HepG2 (cell line): Measurements from ENCODE around the gene FKBP14. TPM values are rescaled to one million over a fixed set of nuclear protein-coding genes. Genes with fewer than 3 reads are reported as not detected.
A peak's percentile ranks its signal among the peaks of the same experiment; 100 is the strongest.

Experiments
- ATM ChIP-seq: fragments of 450-650 bp; IDR thresholded peaks from 2 replicates; pipeline ENCODE4 v1.7.1; 2017; ENCODE audit warnings: mild to moderate bottlenecking, borderline replicate concordance
- FOXK2 ChIP-seq: fragments of 450-650 bp; IDR thresholded peaks from 2 replicates; pipeline ENCODE4 v1.6.1; 2016
- HNRNPK ChIP-seq: fragments of 200-400 bp; formaldehyde crosslinking; IDR thresholded peaks from 2 replicates; pipeline ENCODE4 v1.6.1; 2018; ENCODE audit warnings: low read length, low read depth, moderate library complexity, mild to moderate bottlenecking; ENCODE audit not compliant: poor library complexity, severe bottlenecking
- MIER2 ChIP-seq: IDR thresholded peaks from 2 replicates; pipeline ENCODE4 v1.6.1; 2016; ENCODE audit warnings: missing biosample characterization, missing genetic modification reagents
- MXI1 ChIP-seq: IDR thresholded peaks from 3 replicates; pipeline ENCODE4 v1.6.1; 2012; ENCODE audit warnings: low read depth, low read length, inconsistent platforms, borderline replicate concordance
- NFIB ChIP-seq: sonication (generic); formaldehyde crosslinking; IDR thresholded peaks from 2 replicates; pipeline ENCODE4 v1.9.0; 2021; ENCODE audit warnings: missing genetic modification reagents, mild to moderate bottlenecking, borderline replicate concordance
- PAF1 ChIP-seq: IDR thresholded peaks from 2 replicates; pipeline ENCODE4 v1.6.1; 2016; ENCODE audit warnings: missing genetic modification reagents, missing compliant biosample characterization
- PCBP1 ChIP-seq: fragments of 200-400 bp; formaldehyde crosslinking; IDR thresholded peaks from 2 replicates; pipeline ENCODE4 v1.6.1; 2017; ENCODE audit warnings: mild to moderate bottlenecking, low read depth, low read length, borderline replicate concordance
- PHF20 ChIP-seq: sonication (generic); formaldehyde crosslinking; IDR thresholded peaks from 2 replicates; pipeline ENCODE4 v1.5.0; 2020; ENCODE audit warnings: mild to moderate bottlenecking, missing genetic modification reagents
- SP1 ChIP-seq, 2 experiments: fragments of 450-650 bp in 1 of 2; sonication (generic) in 1 of 2; formaldehyde crosslinking in 1 of 2; IDR thresholded peaks; 2 replicates each; pipeline versions ENCODE4 v1.4.0 to v1.6.1; 2016 to 2020; ENCODE audit warnings: missing genetic modification reagents in 1 of 2
- ZBTB21 ChIP-seq: sonication (generic); formaldehyde crosslinking; IDR thresholded peaks from 2 replicates; pipeline ENCODE4 v1.4.0; 2020; ENCODE audit warnings: missing genetic modification reagents
- ZBTB39 ChIP-seq: sonication (generic); formaldehyde crosslinking; IDR thresholded peaks from 2 replicates; pipeline ENCODE4 v1.5.0; 2020; ENCODE audit warnings: missing genetic modification reagents
- ZMYM4 ChIP-seq: sonication (generic); formaldehyde crosslinking; IDR thresholded peaks from 2 replicates; pipeline ENCODE4 v1.8.1; 2023; ENCODE audit warnings: mild to moderate bottlenecking, missing genetic modification reagents
- ZNF20 ChIP-seq: sonication (generic); formaldehyde crosslinking; IDR thresholded peaks from 2 replicates; pipeline ENCODE4 v1.4.0; 2020; ENCODE audit warnings: mild to moderate bottlenecking, moderate library complexity, missing genetic modification reagents
- ZNF333 ChIP-seq: sonication (generic); formaldehyde crosslinking; IDR thresholded peaks from 2 replicates; pipeline ENCODE4 v1.4.0; 2020; ENCODE audit warnings: mild to moderate bottlenecking, missing genetic modification reagents, borderline replicate concordance
- ZNF496 ChIP-seq: sonication (generic); formaldehyde crosslinking; IDR thresholded peaks from 2 replicates; pipeline ENCODE4 v1.8.1; 2023; ENCODE audit warnings: mild to moderate bottlenecking, moderate library complexity, missing genetic modification reagents; ENCODE audit not compliant: insufficient replicate concordance
- ZSCAN22 ChIP-seq: sonication (generic); formaldehyde crosslinking; IDR thresholded peaks from 2 replicates; pipeline ENCODE4 v1.4.0; 2020; ENCODE audit warnings: mild to moderate bottlenecking, missing genetic modification reagents
- polyA plus RNA-seq, 8 experiments: library from polyadenylated mRNA; depleted of rRNA in 3 of 8; stranded (reverse) in 7 of 8; unstranded in 1 of 8; fragments of >200 nt; fragmentation: Illumina TruSeq in 4 of 8; extraction: Trizol in 4 of 8; gene quantifications; 2 replicates each; pipeline versions ENCODE4 v1.2.1 to v1.2.3, GENCODE V29; 2011 to 2016; ENCODE audit warnings: low read depth in 4 of 8, missing spikeins in 1 of 8, mixed read lengths in 1 of 8; ENCODE audit not compliant: insufficient read depth in 1 of 8
- total RNA-seq, 5 experiments: library from RNA; depleted of rRNA; stranded (reverse); fragments of >200 nt; fragmentation: Illumina TruSeq; extraction: Trizol; gene quantifications; 2 replicates each; pipeline ENCODE4 v1.2.3, GENCODE V29; 2016; ENCODE audit warnings: low read depth in 1 of 5
- TF ChIP-seq, protein P1 (sequence below): sonication (generic); formaldehyde crosslinking; IDR thresholded peaks from 2 replicates; pipeline ENCODE4 v1.4.0; 2020; ENCODE audit warnings: low read depth, missing genetic modification reagents
- TF ChIP-seq, protein P2 (sequence below): sonication (generic); formaldehyde crosslinking; IDR thresholded peaks from 2 replicates; pipeline ENCODE4 v1.5.1; 2020; ENCODE audit warnings: mild to moderate bottlenecking, missing genetic modification reagents, moderate library complexity
- TF ChIP-seq, protein P3 (sequence below): sonication (generic); formaldehyde crosslinking; IDR thresholded peaks from 2 replicates; pipeline ENCODE4 v1.8.1; 2023; ENCODE audit warnings: missing genetic modification reagents, mild to moderate bottlenecking, borderline replicate concordance

The FKBP14 gene
- total and polyA plus RNA-seq, 2 of the 13 experiments (the other 11 are each of a cell fraction or from before 2014, with no cell fraction given), result 20.0 to 32.3 TPM

DNA sequence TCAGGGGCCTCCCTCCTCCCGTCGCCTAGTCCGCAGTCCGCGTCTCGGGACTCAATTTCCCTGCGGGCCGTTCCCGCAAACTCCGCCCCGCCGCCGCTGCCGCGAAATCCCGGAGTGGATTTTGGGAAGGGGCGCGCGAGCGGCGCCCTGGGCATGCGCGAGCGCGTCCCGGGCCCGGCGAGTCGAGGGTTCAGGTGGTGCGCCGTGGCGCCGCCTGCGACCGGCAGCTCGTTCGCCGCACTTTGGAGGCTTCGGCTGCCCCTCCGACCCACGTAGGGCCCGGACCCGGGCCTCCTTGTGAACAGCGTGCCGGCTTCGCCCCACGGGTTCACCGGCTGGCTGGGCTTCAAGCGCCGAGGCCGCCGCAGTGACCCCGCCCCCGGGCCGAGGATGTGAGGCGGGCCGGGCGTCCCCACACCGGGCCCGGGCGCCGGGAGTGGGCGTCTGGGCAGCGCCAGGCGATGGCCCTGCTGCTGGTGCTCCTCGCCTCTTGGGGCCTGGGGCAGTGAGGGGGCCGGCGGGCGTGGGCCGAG is 1.8 kb upstream of the FKBP14 start, which contains the start of gene PLEKHA8 (continued):
- TF ChIP-seq, protein P1, sequence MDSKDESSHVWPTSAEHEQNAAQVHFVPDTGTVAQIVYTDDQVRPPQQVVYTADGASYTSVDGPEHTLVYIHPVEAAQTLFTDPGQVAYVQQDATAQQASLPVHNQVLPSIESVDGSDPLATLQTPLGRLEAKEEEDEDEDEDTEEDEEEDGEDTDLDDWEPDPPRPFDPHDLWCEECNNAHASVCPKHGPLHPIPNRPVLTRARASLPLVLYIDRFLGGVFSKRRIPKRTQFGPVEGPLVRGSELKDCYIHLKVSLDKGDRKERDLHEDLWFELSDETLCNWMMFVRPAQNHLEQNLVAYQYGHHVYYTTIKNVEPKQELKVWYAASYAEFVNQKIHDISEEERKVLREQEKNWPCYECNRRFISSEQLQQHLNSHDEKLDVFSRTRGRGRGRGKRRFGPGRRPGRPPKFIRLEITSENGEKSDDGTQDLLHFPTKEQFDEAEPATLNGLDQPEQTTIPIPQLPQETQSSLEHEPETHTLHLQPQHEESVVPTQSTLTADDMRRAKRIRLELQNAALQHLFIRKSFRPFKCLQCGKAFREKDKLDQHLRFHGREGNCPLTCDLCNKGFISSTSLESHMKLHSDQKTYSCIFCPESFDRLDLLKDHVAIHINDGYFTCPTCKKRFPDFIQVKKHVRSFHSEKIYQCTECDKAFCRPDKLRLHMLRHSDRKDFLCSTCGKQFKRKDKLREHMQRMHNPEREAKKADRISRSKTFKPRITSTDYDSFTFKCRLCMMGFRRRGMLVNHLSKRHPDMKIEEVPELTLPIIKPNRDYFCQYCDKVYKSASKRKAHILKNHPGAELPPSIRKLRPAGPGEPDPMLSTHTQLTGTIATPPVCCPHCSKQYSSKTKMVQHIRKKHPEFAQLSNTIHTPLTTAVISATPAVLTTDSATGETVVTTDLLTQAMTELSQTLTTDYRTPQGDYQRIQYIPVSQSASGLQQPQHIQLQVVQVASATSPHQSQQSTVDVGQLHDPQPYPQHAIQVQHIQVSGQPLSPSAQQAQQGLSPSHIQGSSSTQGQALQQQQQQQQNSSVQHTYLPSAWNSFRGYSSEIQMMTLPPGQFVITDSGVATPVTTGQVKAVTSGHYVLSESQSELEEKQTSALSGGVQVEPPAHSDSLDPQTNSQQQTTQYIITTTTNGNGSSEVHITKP (CRISPR knock-in tag), result peak; percentile 87
- peak; percentile 42; the same call in 1 of the 2 replicates for TF ChIP-seq PHF20 (CRISPR knock-in tag)
- peak; percentile 68 for TF ChIP-seq HNRNPK
- TF ChIP-seq ZBTB39 (CRISPR knock-in tag), result no peak
- no peak for TF ChIP-seq PAF1 (CRISPR knock-in tag)
- no peak for TF ChIP-seq SP1 (IDR thresholded peaks at IDR 0.05)
- peak; percentile 93 for TF ChIP-seq SP1 (CRISPR knock-in tag; IDR thresholded peaks at IDR 0.05)
- peak; percentile 62; the same call in 1 of the 2 replicates for TF ChIP-seq ZSCAN22 (CRISPR knock-in tag)
- TF ChIP-seq PCBP1, result no peak
- TF ChIP-seq FOXK2, result no peak
- TF ChIP-seq, protein P2, sequence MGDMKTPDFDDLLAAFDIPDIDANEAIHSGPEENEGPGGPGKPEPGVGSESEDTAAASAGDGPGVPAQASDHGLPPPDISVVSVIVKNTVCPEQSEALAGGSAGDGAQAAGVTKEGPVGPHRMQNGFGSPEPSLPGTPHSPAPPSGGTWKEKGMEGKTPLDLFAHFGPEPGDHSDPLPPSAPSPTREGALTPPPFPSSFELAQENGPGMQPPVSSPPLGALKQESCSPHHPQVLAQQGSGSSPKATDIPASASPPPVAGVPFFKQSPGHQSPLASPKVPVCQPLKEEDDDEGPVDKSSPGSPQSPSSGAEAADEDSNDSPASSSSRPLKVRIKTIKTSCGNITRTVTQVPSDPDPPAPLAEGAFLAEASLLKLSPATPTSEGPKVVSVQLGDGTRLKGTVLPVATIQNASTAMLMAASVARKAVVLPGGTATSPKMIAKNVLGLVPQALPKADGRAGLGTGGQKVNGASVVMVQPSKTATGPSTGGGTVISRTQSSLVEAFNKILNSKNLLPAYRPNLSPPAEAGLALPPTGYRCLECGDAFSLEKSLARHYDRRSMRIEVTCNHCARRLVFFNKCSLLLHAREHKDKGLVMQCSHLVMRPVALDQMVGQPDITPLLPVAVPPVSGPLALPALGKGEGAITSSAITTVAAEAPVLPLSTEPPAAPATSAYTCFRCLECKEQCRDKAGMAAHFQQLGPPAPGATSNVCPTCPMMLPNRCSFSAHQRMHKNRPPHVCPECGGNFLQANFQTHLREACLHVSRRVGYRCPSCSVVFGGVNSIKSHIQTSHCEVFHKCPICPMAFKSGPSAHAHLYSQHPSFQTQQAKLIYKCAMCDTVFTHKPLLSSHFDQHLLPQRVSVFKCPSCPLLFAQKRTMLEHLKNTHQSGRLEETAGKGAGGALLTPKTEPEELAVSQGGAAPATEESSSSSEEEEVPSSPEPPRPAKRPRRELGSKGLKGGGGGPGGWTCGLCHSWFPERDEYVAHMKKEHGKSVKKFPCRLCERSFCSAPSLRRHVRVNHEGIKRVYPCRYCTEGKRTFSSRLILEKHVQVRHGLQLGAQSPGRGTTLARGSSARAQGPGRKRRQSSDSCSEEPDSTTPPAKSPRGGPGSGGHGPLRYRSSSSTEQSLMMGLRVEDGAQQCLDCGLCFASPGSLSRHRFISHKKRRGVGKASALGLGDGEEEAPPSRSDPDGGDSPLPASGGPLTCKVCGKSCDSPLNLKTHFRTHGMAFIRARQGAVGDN, result peak; percentile 85
- no peak for TF ChIP-seq ZBTB21 (CRISPR knock-in tag)
- no peak for TF ChIP-seq ZNF496
- 0 out of 2 replicates have a peak, but pooled peaks have one; percentile 16 for TF ChIP-seq ZNF20
- TF ChIP-seq ZMYM4 (CRISPR knock-in tag), result peak; percentile 88
- TF ChIP-seq, protein P3, sequence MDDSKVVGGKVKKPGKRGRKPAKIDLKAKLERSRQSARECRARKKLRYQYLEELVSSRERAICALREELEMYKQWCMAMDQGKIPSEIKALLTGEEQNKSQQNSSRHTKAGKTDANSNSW (CRISPR knock-in tag), result no peak
- no peak; the same call in 1 of the 2 replicates for TF ChIP-seq ZNF333 (CRISPR knock-in tag)
- peak; percentile 85; the same call in 1 of the 3 replicates for TF ChIP-seq MXI1
- TF ChIP-seq MIER2 (CRISPR knock-in tag), result no peak
- no peak for TF ChIP-seq ATM
- TF ChIP-seq NFIB (CRISPR knock-in tag), result no peak
